Measurements from ENCODE around the gene KIF16B. TPM values are rescaled to one million over a fixed set of nuclear protein-coding genes. Genes with fewer than 3 reads are reported as not detected.

Gene KIF16B
- total RNA-seq, 1 donor from 2014 or later = 9.1 TPM

DNA sequence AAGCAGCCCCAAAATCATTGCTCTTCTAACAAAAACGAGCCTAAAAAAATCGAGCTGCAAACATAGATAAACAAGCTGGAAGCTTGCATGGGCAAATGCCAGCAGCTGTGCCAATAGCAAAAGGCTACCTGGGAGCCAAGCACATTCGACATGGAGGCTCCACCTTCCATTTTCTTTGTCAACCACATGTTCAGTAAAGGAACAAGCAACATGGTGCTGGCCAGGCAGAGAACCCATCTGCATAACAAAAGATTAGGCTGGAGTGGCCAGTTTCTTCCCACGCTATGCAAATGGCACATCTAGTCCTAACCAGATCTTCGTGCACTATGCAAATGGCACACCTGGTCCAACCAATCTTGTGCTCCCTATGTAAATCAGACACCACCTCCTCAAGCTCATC, 110.5 kb downstream of the KIF16B start:
- no peak for DNase-seq
- ChIA-PET POLR2A (no interaction called here), CTCF (interaction anchor here (0.7 kb wide), 1 partner anchor 13 kb away, joined by 3 read pairs; no protein-coding TSS in a partner anchor)
- Mint-ChIP-seq H3K9me3 (peaks cover 15% of the 10 kb centered on the region), H3K4me3 (no peak overlapping the region), H3K4me1 (peaks cover 4% of the 10 kb centered on the region), H3K27ac (no peak overlapping the region), H3K27me3 (no peaks in the 10 kb centered on the region), H3K36me3 (ENCODE audit: low read depth) (peaks cover 18% of the 10 kb centered on the region)
- intact Hi-C loops (cut with micrococcal nuclease) = no loop called here
- no peak for ATAC-seq (ENCODE audit: low read depth)
- TF ChIP-seq, protein P1, sequence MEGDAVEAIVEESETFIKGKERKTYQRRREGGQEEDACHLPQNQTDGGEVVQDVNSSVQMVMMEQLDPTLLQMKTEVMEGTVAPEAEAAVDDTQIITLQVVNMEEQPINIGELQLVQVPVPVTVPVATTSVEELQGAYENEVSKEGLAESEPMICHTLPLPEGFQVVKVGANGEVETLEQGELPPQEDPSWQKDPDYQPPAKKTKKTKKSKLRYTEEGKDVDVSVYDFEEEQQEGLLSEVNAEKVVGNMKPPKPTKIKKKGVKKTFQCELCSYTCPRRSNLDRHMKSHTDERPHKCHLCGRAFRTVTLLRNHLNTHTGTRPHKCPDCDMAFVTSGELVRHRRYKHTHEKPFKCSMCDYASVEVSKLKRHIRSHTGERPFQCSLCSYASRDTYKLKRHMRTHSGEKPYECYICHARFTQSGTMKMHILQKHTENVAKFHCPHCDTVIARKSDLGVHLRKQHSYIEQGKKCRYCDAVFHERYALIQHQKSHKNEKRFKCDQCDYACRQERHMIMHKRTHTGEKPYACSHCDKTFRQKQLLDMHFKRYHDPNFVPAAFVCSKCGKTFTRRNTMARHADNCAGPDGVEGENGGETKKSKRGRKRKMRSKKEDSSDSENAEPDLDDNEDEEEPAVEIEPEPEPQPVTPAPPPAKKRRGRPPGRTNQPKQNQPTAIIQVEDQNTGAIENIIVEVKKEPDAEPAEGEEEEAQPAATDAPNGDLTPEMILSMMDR (IDR thresholded peaks at IDR 0.05) = no peak

DNA sequence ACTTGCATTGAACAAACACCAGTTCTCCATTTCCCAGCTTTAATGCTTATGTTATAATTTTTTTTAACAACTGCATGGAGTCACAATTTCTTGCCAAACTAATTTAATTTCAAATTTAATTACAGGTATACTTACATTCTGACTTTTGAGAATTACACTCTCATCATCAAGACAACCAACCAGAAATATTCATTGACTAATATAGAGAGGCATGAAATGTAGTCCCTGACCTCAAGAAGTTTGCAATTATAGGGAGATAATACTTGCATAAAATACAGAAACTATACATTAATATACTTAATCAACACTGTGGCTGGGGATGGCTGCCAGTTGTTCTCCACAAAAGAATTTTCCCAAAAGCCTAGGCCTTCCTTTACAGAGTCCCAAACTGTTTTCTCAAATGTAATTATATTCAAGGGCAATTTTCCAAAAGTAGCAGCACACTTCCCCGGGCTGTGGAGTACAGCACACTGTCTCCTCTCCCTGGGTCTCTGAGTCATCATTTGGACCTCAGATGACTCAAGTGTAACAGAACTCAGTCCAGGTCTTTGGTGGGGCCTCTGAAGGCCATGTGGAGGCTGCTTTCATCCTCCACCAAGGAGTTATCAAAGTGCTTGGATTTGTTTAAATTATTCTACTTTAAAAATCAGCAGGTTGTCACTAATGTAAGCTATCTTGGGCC, 114.1 kb downstream of the KIF16B start:
- DNase-seq = no peak
- no peak overlapping the region for H3K4me3 Mint-ChIP-seq
- H3K27me3 Mint-ChIP-seq = no peaks in the 10 kb centered on the region
- ChIA-PET POLR2A (no interaction called here), CTCF (no interaction called here)
- no peak overlapping the region for H3K27ac Mint-ChIP-seq
- H3K4me1 Mint-ChIP-seq = no peaks in the 10 kb centered on the region
- peaks cover 4% of the 10 kb centered on the region for H3K36me3 Mint-ChIP-seq (ENCODE audit: low read depth)
- ATAC-seq (ENCODE audit: low read depth) = no peak
- intact Hi-C loops (cut with micrococcal nuclease) = no loop called here
- TF ChIP-seq, protein P1 (IDR thresholded peaks at IDR 0.05) = no peak
- H3K9me3 Mint-ChIP-seq = peaks cover 3% of the 10 kb centered on the region

DNA sequence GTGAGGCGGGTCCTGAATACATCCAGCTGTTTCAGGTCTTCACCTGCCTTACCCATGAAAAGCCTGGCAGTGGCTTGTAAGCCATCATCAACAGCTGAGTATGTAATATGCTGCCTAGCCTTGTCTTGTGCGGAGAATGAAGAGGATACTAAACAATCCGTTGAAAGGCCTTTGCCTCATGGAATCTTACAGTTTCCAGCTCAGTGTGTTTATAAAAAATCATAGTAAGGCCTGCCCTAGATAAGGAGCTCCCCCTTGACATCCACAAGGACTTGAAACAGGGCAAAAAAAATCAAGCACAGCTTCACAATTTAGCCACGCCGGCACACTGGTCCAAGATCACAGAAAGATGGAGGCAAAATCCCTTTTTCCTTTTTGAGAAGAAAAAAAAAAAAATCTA, 115.7 kb downstream of the KIF16B start:
- no peak for ATAC-seq (ENCODE audit: low read depth)
- H3K9me3 Mint-ChIP-seq = no peaks in the 10 kb centered on the region
- DNase-seq = no peak
- no peaks in the 10 kb centered on the region for H3K27me3 Mint-ChIP-seq
- TF ChIP-seq, protein P1 (IDR thresholded peaks at IDR 0.05) = no peak
- intact Hi-C loops (cut with micrococcal nuclease) = no loop called here
- no peaks in the 10 kb centered on the region for H3K4me1 Mint-ChIP-seq
- ChIA-PET POLR2A (no interaction called here), CTCF (no interaction called here)
- H3K4me3 Mint-ChIP-seq = no peak overlapping the region
- H3K36me3 Mint-ChIP-seq (ENCODE audit: low read depth) = peaks cover 2% of the 10 kb centered on the region
- H3K27ac Mint-ChIP-seq = no peak overlapping the region

DNA sequence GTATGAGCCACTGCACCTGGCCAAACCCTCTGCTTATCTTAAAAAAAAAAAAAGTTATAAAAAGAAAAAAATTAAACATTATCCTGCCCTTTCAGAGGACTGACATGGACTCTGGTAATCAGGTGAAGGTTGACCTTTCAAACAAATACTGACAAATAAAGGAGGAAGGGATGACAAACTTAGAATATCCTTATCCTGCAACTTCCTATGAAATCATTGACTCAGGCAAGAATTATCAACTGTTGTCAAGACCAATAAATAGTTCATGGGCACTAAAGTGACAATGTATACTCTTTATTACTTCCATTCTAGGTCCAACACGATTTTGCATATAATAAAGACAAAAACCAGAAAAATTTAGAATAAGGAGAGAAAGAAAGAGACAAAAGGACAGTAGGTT, 117.9 kb downstream of the KIF16B start:
- TF ChIP-seq, protein P1 (IDR thresholded peaks at IDR 0.05) = no peak
- ATAC-seq (ENCODE audit: low read depth) = no peak
- Mint-ChIP-seq H3K4me1 (peaks cover 16% of the 10 kb centered on the region), H3K27ac (no peak overlapping the region), H3K9me3 (no peaks in the 10 kb centered on the region), H3K27me3 (no peaks in the 10 kb centered on the region), H3K36me3 (ENCODE audit: low read depth) (peaks cover 6% of the 10 kb centered on the region), H3K4me3 (no peak overlapping the region)
- ChIA-PET POLR2A (no interaction called here), CTCF (no interaction called here)
- intact Hi-C loops (cut with micrococcal nuclease) = no loop called here
- DNase-seq = no peak

DNA sequence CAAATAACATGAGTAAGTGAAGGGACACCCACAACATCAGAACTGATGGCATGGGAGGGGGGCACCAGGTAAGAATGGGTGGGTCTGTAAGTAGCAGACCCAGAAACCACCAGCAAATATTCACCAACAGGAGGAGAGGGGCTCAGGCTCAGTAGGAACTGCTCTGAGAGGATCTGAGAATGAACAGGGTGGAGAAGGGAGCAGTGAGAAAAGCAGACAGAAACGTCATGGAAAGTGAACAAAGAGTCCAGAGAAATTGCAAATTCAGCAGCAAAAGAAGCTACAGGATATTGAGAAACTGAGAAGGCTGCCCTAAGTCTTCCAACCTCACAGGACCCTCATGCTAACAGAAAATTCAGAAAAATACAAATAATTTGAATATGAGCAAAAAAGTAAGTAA, 121.3 kb downstream of the KIF16B start:
- H3K27me3 Mint-ChIP-seq = no peaks in the 10 kb centered on the region
- ATAC-seq (ENCODE audit: low read depth) (no peak), DNase-seq (no peak)
- H3K36me3 Mint-ChIP-seq (ENCODE audit: low read depth) = peaks cover 13% of the 10 kb centered on the region
- H3K27ac Mint-ChIP-seq = no peak overlapping the region
- TF ChIP-seq, protein P1 (IDR thresholded peaks at IDR 0.05) = no peak
- CTCF ChIA-PET = interaction anchor here (1.2 kb wide), 1 partner anchor 24 kb away, joined by 4 read pairs; no protein-coding TSS in a partner anchor
- no peak overlapping the region for H3K4me3 Mint-ChIP-seq
- intact Hi-C loops (cut with micrococcal nuclease) = no loop called here
- POLR2A ChIA-PET = no interaction called here
- H3K4me1 Mint-ChIP-seq = peaks cover 16% of the 10 kb centered on the region
- H3K9me3 Mint-ChIP-seq = no peaks in the 10 kb centered on the region

All from activated B cell treated with CpG ODN at 0.5 μM for 24 hours (primary cell).